SKM-1 treated with dmso at 0.1 percent for 144 hours (cell line): ENCODE results near the gene PLXNA4.

Experiments
- DNase-seq: peaks from one replicate; lab custom pipeline; 2025; ENCODE audit not compliant: unreplicated experiment; lab: John Stamatoyannopoulos, UW

The PLXNA4 gene

GRCh38 chr7:132133501-132133900 lies 442.8 kb downstream of the PLXNA4 start:
- no peak for DNase-seq

GRCh38 chr7:132131196-132131595 lies 445.1 kb downstream of the PLXNA4 start:
- DNase-seq = no peak

- no peak for DNase-seq
These were observed 445.8 kb downstream of the PLXNA4 start for GRCh38 chr7:132130497-132130896.

- DNase-seq = no peak
These were observed 450.2 kb downstream of the PLXNA4 start for GRCh38 chr7:132125872-132126595.

- DNase-seq = no peak
These were observed 451.2 kb downstream of the PLXNA4 start for GRCh38 chr7:132125096-132125495.

- no peak for DNase-seq
These were observed 451.7 kb downstream of the PLXNA4 start for GRCh38 chr7:132124575-132124974.

- DNase-seq = no peak
These were observed 452.5 kb downstream of the PLXNA4 start for GRCh38 chr7:132123773-132124172.

- DNase-seq = no peak
These were observed 453.4 kb downstream of the PLXNA4 start for GRCh38 chr7:132122901-132123300.

- no peak for DNase-seq
These were observed 454.3 kb downstream of the PLXNA4 start for GRCh38 chr7:132121987-132122386.

GRCh38 chr7:132118641-132119040 lies 457.6 kb downstream of the PLXNA4 start:
- no peak for DNase-seq

- no peak for DNase-seq
These were observed 458.6 kb downstream of the PLXNA4 start for GRCh38 chr7:132117636-132118035.

- DNase-seq = no peak
These were observed 459.1 kb downstream of the PLXNA4 start for GRCh38 chr7:132117181-132117580.

GRCh38 chr7:132116369-132116768 lies 459.9 kb downstream of the PLXNA4 start:
- no peak for DNase-seq

GRCh38 chr7:132115758-132116157 lies 460.5 kb downstream of the PLXNA4 start:
- no peak for DNase-seq

- DNase-seq = no peak
These were observed 461.2 kb downstream of the PLXNA4 start for GRCh38 chr7:132115028-132115427.

GRCh38 chr7:132114411-132114810 lies 461.9 kb downstream of the PLXNA4 start:
- no peak for DNase-seq

GRCh38 chr7:132113536-132114371 lies 462.5 kb downstream of the PLXNA4 start:
- no peak for DNase-seq

GRCh38 chr7:132112657-132113056 lies 463.6 kb downstream of the PLXNA4 start:
- no peak for DNase-seq

- DNase-seq = no peak
These were observed 464.2 kb downstream of the PLXNA4 start for GRCh38 chr7:132112106-132112505.

GRCh38 chr7:132110692-132111091 lies 465.6 kb downstream of the PLXNA4 start:
- DNase-seq = no peak

GRCh38 chr7:132109769-132110168 lies 466.5 kb downstream of the PLXNA4 start:
- DNase-seq = no peak

GRCh38 chr7:132108563-132108962 lies 467.7 kb downstream of the PLXNA4 start:
- DNase-seq = no peak
